Liver (tissue), 9 donors: ENCODE results near the gene CMTM1. TPM values are rescaled to one million over a fixed set of nuclear protein-coding genes. Genes with fewer than 3 reads are reported as not detected.

ENCODE experiments used
- DNase-seq: peaks from one replicate; pipeline ENCODE4 v3.0.0-alpha.2; 2017; ENCODE audit warnings: low spot score
- H3K27ac ChIP-seq, 2 donors: one replicate each; pipeline ENCODE4 v1.7.0; 2013; ENCODE audit warnings: inconsistent platforms in 2 of 2, low read length in 2 of 2, control low read depth in 1 of 2, low read depth in 1 of 2, mild to moderate bottlenecking in 1 of 2
- H3K27me3 ChIP-seq, 4 donors: one replicate each; pipeline versions ENCODE4 v1.6.1 to v1.7.0; 2013; ENCODE audit warnings: low read length in 3 of 4, inconsistent platforms in 1 of 4, mild to moderate bottlenecking in 1 of 4, moderate library complexity in 1 of 4; ENCODE audit not compliant: control insufficient read depth in 4 of 4, insufficient read depth in 4 of 4
- H3K36me3 ChIP-seq, 4 donors: one replicate each; pipeline versions ENCODE4 v1.6.1 to v1.7.0; 2013; ENCODE audit warnings: low read length in 3 of 4, mild to moderate bottlenecking in 3 of 4, low read depth in 1 of 4, moderate library complexity in 1 of 4; ENCODE audit not compliant: control insufficient read depth in 4 of 4, insufficient read depth in 3 of 4
- H3K4me1 ChIP-seq, 4 donors: one replicate each; pipeline versions ENCODE4 v1.6.1 to v1.7.0; 2013; ENCODE audit warnings: low read length in 3 of 4, mild to moderate bottlenecking in 3 of 4, moderate library complexity in 1 of 4; ENCODE audit not compliant: control insufficient read depth in 4 of 4, insufficient read depth in 4 of 4
- H3K4me3 ChIP-seq, 3 donors: one replicate each; pipeline versions ENCODE4 v1.6.1 to v1.7.0; 2013; ENCODE audit warnings: low read length in 3 of 3, control low read depth in 1 of 3, low read depth in 1 of 3, mild to moderate bottlenecking in 1 of 3
- H3K9ac ChIP-seq, 2 donors: one replicate each; pipeline ENCODE4 v1.7.0; 2013; ENCODE audit warnings: low read length in 2 of 2, mild to moderate bottlenecking in 2 of 2, moderate library complexity in 2 of 2, control low read depth in 1 of 2, low read depth in 1 of 2
- H3K9me3 ChIP-seq, 4 donors: one replicate each; pipeline versions ENCODE4 v1.6.1 to v1.7.0; 2013; ENCODE audit warnings: low read length in 3 of 4; ENCODE audit not compliant: control insufficient read depth in 4 of 4
- ATF3 ChIP-seq: IDR thresholded peaks from 2 replicates; pipeline ENCODE4 v1.6.1; 2016; ENCODE audit warnings: antibody characterized with exemption
- EGR1 ChIP-seq, 2 donors: IDR thresholded peaks; 2 replicates each; pipeline ENCODE4 v1.6.1; 2016 to 2018; ENCODE audit warnings: antibody characterized with exemption in 2 of 2, low read depth in 2 of 2
- FOXA1 ChIP-seq: IDR thresholded peaks from 2 replicates; pipeline ENCODE4 v1.6.1; 2016; ENCODE audit warnings: antibody characterized with exemption
- FOXA2 ChIP-seq: IDR thresholded peaks from 2 replicates; pipeline ENCODE4 v1.6.1; 2016; ENCODE audit warnings: antibody characterized with exemption
- GABPA ChIP-seq, 2 donors: IDR thresholded peaks in 1 of 2; conservative IDR thresholded peaks in 1 of 2; 2 replicates each; pipeline ENCODE4 v1.6.1; 2016; ENCODE audit warnings: antibody characterized with exemption in 2 of 2, mild to moderate bottlenecking in 1 of 2, moderate library complexity in 1 of 2
- HNF4A ChIP-seq, 2 donors: conservative IDR thresholded peaks; 2 replicates each; pipeline ENCODE4 v1.6.1; 2016; ENCODE audit warnings: antibody characterized with exemption in 2 of 2, mild to moderate bottlenecking in 2 of 2
- HNF4G ChIP-seq: IDR thresholded peaks from 2 replicates; pipeline ENCODE4 v1.6.1; 2016; ENCODE audit warnings: antibody characterized with exemption
- JUND ChIP-seq, 2 donors: IDR thresholded peaks; 2 replicates each; pipeline ENCODE4 v1.6.1; 2016; ENCODE audit warnings: antibody characterized with exemption in 2 of 2
- MAX ChIP-seq: IDR thresholded peaks from 2 replicates; pipeline ENCODE4 v1.6.1; 2016; ENCODE audit warnings: antibody characterized with exemption
- NR2F2 ChIP-seq: IDR thresholded peaks from 2 replicates; pipeline ENCODE4 v1.6.1; 2016; ENCODE audit warnings: antibody characterized with exemption
- RAD21 ChIP-seq, 2 donors: IDR thresholded peaks; 2 replicates each; pipeline ENCODE4 v1.6.1; 2016; ENCODE audit warnings: antibody characterized with exemption in 2 of 2, mild to moderate bottlenecking in 2 of 2
- RXRA ChIP-seq, 2 donors: IDR thresholded peaks; 2 replicates each; pipeline ENCODE4 v1.6.1; 2017 to 2018; ENCODE audit warnings: antibody characterized with exemption in 2 of 2, mild to moderate bottlenecking in 1 of 2
- SP1 ChIP-seq: IDR thresholded peaks from 2 replicates; pipeline ENCODE4 v1.6.1; 2018; ENCODE audit warnings: antibody characterized with exemption, mild to moderate bottlenecking
- TAF1 ChIP-seq: conservative IDR thresholded peaks from 2 replicates; pipeline ENCODE4 v1.6.1; 2016; ENCODE audit warnings: antibody characterized with exemption, mild to moderate bottlenecking
- YY1 ChIP-seq: IDR thresholded peaks from 2 replicates; pipeline ENCODE4 v1.6.1; 2016; ENCODE audit warnings: antibody characterized with exemption, mild to moderate bottlenecking
- WGBS: extraction: QIAGEN DNeasy Blood & Tissue Kit; methylation state at CpG from one replicate; pipeline ENCODE4 v1.1.7; 2013; 5-methylcytosine and 5-hydroxymethylcytosine counted together
- polyA plus RNA-seq, 2 donors: library from polyadenylated mRNA; stranded (reverse) in 1 of 2; unstranded in 1 of 2; fragments of 200-250 nt in 1 of 2; fragments of >200 nt in 1 of 2; fragmentation: Nextera tagmentation in 1 of 2; extraction: Ambion mirVana in 1 of 2; gene quantifications; one replicate each; pipeline versions ENCODE4 v1.2.1 to v1.2.3, GENCODE V29; 2013 to 2015
- total RNA-seq, 2 donors: library from RNA; depleted of rRNA; stranded (reverse); fragments of >200 nt; gene quantifications; one replicate each; pipeline ENCODE4 v1.2.3, GENCODE V29; 2014
- TF ChIP-seq, protein P1 (sequence below): IDR thresholded peaks from 2 replicates; pipeline ENCODE4 v1.6.1; 2016; ENCODE audit warnings: antibody characterized with exemption
- TF ChIP-seq, protein P2 (sequence below): fragments of 150-350 bp; IDR thresholded peaks from 2 replicates; pipeline ENCODE4 v1.5.1; 2017; ENCODE audit warnings: improper control_type of control experiment, low read depth, low read length; ENCODE audit not compliant: missing input control
- TF ChIP-seq, protein P3 (sequence below): IDR thresholded peaks from 2 replicates; pipeline ENCODE4 v1.6.1; 2016; ENCODE audit warnings: antibody characterized with exemption, mild to moderate bottlenecking
- donor health status: healthy.
- donor health status: healthy.
- donor health status: healthy.
- donor health status: healthy.
- donor health status: healthy.

CMTM1 gene
- total and polyA plus RNA-seq, 4 donors, result 0.32 to 0.84 (median 0.49) TPM

DNA sequence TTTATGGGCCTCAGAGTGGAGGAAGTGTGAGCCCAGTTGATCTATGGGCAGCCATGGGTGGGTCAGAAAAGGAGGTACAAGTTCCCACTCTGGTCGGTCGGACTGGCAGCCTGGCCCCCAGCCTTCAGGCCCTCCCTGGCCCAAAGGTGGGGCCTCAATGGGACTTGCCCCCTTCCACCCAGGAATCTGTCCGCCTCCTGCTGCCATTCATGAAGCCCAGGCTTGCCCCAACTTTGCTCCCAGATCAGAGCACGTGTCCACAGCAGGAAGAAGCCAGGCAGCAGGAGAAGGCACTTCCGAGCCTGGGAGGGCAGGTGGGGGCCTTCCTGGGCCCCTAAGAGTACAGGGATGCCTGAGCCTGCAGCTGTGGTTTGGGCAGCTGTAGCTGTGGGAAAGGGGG is 35.2 kb downstream of the CMTM1 start:
- no peak overlapping the region for H3K9ac ChIP-seq
- 96% methylated on average over 5 of the region's 5 CpGs for WGBS
- H3K27ac ChIP-seq, result no peak overlapping the region
- H3K4me3 ChIP-seq, result no peak overlapping the region
- peaks cover 2 to 12% (median 6%) of the 10 kb centered on the region in 4 donors for H3K4me1 ChIP-seq
- DNase-seq, result no peak
- no peak for TF ChIP-seq JUND (IDR thresholded peaks at IDR 0.05)
- TF ChIP-seq HNF4A (conservative IDR thresholded peaks at IDR 0.05), result no peak
- no peak for TF ChIP-seq YY1
- no peak for TF ChIP-seq HNF4G
- no peak for TF ChIP-seq FOXA1
- TF ChIP-seq FOXA2, result no peak
- no peak for TF ChIP-seq GABPA (IDR thresholded peaks at IDR 0.05 in 1 of 2, conservative IDR thresholded peaks at IDR 0.05 in 1 of 2)
- no peak for TF ChIP-seq MAX
- no peak for TF ChIP-seq RXRA (IDR thresholded peaks at IDR 0.05)
- no peak for TF ChIP-seq TAF1
- TF ChIP-seq SP1, result no peak
- TF ChIP-seq RAD21 (IDR thresholded peaks at IDR 0.05), result no peak
- TF ChIP-seq, protein P1, sequence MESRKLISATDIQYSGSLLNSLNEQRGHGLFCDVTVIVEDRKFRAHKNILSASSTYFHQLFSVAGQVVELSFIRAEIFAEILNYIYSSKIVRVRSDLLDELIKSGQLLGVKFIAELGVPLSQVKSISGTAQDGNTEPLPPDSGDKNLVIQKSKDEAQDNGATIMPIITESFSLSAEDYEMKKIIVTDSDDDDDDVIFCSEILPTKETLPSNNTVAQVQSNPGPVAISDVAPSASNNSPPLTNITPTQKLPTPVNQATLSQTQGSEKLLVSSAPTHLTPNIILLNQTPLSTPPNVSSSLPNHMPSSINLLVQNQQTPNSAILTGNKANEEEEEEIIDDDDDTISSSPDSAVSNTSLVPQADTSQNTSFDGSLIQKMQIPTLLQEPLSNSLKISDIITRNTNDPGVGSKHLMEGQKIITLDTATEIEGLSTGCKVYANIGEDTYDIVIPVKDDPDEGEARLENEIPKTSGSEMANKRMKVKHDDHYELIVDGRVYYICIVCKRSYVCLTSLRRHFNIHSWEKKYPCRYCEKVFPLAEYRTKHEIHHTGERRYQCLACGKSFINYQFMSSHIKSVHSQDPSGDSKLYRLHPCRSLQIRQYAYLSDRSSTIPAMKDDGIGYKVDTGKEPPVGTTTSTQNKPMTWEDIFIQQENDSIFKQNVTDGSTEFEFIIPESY, result no peak
- no peak for TF ChIP-seq EGR1 (IDR thresholded peaks at IDR 0.05; ENCODE audit: low read depth in 2 of 2)
- no peak for TF ChIP-seq NR2F2
- TF ChIP-seq, protein P2, sequence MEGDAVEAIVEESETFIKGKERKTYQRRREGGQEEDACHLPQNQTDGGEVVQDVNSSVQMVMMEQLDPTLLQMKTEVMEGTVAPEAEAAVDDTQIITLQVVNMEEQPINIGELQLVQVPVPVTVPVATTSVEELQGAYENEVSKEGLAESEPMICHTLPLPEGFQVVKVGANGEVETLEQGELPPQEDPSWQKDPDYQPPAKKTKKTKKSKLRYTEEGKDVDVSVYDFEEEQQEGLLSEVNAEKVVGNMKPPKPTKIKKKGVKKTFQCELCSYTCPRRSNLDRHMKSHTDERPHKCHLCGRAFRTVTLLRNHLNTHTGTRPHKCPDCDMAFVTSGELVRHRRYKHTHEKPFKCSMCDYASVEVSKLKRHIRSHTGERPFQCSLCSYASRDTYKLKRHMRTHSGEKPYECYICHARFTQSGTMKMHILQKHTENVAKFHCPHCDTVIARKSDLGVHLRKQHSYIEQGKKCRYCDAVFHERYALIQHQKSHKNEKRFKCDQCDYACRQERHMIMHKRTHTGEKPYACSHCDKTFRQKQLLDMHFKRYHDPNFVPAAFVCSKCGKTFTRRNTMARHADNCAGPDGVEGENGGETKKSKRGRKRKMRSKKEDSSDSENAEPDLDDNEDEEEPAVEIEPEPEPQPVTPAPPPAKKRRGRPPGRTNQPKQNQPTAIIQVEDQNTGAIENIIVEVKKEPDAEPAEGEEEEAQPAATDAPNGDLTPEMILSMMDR, result no peak
- TF ChIP-seq, protein P3, sequence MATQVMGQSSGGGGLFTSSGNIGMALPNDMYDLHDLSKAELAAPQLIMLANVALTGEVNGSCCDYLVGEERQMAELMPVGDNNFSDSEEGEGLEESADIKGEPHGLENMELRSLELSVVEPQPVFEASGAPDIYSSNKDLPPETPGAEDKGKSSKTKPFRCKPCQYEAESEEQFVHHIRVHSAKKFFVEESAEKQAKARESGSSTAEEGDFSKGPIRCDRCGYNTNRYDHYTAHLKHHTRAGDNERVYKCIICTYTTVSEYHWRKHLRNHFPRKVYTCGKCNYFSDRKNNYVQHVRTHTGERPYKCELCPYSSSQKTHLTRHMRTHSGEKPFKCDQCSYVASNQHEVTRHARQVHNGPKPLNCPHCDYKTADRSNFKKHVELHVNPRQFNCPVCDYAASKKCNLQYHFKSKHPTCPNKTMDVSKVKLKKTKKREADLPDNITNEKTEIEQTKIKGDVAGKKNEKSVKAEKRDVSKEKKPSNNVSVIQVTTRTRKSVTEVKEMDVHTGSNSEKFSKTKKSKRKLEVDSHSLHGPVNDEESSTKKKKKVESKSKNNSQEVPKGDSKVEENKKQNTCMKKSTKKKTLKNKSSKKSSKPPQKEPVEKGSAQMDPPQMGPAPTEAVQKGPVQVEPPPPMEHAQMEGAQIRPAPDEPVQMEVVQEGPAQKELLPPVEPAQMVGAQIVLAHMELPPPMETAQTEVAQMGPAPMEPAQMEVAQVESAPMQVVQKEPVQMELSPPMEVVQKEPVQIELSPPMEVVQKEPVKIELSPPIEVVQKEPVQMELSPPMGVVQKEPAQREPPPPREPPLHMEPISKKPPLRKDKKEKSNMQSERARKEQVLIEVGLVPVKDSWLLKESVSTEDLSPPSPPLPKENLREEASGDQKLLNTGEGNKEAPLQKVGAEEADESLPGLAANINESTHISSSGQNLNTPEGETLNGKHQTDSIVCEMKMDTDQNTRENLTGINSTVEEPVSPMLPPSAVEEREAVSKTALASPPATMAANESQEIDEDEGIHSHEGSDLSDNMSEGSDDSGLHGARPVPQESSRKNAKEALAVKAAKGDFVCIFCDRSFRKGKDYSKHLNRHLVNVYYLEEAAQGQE, result no peak
- TF ChIP-seq ATF3, result no peak
- no peaks in the 10 kb centered on the region for H3K36me3 ChIP-seq
- no peaks in the 10 kb centered on the region for H3K27me3 ChIP-seq
- no peaks in the 10 kb centered on the region for H3K9me3 ChIP-seq
